GM18870 (cell line): ENCODE data around the gene SH3GL1.

Source experiments
- ATAC-seq: cut with Tn5 transposase; IDR thresholded peaks from one replicate; pipeline ENCODE4 v1.9.1; 2021; ENCODE audit warnings: moderate library complexity; ENCODE audit not compliant: unreplicated experiment

SH3GL1 gene

GRCh38 chr19:4432918-4433506 is 32.7 kb upstream of the SH3GL1 start:
- ATAC-seq, result no peak

DNA sequence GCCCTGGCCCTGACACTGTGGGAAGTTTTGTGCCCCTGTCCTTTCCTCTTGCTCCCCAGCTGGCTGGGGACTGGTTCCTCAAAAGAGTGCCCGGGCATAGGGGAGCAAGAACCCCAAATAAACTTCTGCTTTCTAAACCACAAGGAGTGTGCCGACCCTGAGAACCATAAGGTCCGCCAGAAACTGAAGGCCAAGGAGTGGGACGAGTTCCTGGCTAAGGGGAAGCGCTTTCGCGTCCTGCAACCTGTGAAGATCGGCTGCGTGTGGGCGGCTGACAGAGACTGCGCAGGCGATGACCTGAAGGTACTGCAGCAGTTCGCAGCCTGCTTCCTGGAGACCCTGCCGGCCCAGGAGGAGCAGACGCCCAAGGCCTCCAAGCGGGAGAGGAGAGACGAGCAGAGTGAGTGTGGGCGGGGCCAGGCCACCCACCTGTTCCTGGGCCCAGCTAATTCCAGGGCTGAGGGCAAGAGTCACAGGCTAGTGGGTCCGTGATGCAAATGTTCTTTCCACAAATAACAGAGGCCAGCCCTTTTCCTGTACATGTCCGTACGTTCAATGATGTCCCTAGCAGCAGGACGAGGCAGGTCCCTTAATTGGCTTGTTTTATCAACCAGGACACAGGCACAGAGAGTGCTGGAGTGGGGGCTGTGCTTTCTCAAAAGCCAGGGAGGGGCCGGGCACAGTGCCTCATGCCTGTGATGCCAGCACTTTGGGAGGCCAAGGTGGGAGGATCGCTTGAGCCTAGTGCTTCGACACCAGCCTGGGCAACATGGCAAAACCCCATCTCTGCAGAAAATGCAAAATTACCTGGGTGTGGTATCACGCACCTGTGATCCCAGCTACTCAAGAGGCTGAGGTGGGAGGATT is 31.7 kb upstream of the SH3GL1 start:
- ATAC-seq, result no peak

DNA sequence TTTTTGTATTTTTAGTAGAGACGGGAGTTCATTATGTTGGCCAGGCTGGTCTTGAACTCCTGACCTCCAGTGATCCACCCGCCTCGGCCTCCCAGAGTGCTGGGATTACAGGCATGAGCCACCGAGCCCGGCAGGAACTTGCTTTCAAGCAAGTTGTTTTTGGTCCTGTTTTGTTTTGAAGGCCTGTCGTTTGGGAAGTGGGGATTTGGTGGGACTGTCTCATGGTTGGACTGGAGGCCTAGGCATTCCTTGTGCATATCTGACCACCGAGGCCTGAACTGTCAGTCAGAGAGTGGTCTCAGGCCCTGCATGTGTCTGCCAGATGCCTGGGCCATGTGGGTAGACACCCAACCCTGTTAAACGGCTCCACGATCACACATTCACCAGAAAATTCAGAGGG is 30.9 kb upstream of the SH3GL1 start:
- no peak for ATAC-seq

- ATAC-seq, result no peak
Observed at GRCh38 chr19:4430760-4431159, 30.4 kb upstream of the SH3GL1 start.

- ATAC-seq, result no peak
Observed at GRCh38 chr19:4429771-4430171, 29.4 kb upstream of the SH3GL1 start.

GRCh38 chr19:4429256-4429655 is 28.9 kb upstream of the SH3GL1 start:
- ATAC-seq, result no peak

- no peak for ATAC-seq
Observed at GRCh38 chr19:4428326-4428975, 28.1 kb upstream of the SH3GL1 start.

GRCh38 chr19:4425537-4425936 is 25.2 kb upstream of the SH3GL1 start:
- ATAC-seq, result no peak

DNA sequence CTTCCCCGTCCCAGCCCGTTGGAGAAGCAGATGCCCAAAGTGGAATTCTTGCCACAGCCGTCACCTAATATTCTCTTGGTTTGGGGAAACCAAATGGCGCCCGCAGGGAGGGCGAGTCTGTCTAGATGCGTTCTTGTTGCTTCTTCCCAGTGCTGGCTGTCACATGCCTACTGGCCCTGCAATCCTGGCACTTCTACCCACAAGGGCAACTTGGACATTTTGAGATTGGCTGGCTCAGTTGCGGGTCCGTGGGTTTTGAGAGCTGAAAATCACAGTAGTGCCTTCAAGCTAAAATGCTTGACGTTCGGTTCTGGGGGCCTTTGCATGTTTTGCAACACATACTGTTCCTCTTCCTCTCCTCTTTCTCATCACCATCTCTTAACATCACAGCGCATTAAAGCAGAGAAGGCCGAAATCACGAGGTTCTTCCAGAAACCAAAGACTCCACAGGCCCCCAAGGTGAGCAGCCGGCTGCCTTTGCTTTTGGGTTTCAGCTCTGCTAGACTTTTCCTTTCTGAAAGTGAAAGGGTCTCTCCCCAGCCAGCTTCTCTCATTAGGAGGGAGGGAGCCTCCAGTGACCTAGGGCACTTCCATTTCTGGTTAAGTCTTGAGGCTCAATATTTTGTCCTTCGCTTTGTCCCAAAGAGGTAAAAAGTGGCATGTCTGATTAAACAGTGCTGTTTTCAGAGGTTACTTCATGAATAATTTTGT is 23.2 kb upstream of the SH3GL1 start:
- no peak for ATAC-seq

GRCh38 chr19:4416268-4416667 is 15.9 kb upstream of the SH3GL1 start:
- ATAC-seq, result no peak

DNA sequence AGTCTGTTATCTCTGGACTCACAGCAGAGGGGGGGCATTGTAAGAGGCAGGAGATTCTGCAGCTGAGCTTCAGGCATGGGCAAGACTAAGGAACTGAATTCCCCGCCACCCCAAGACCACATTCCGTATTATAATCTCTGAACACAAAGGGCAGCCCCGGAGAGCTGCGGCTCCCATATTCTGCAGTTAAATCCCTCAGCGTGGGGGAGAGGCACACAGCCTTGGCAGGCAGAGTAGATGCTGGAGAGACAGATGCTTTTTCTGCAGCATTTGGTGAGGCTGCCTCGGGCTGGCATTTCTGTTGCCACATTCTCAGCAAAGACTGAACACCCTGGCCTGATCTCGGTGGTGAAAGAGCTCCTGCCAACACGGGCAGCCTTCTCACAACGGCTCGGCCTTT is 15.0 kb upstream of the SH3GL1 start:
- no peak for ATAC-seq

DNA sequence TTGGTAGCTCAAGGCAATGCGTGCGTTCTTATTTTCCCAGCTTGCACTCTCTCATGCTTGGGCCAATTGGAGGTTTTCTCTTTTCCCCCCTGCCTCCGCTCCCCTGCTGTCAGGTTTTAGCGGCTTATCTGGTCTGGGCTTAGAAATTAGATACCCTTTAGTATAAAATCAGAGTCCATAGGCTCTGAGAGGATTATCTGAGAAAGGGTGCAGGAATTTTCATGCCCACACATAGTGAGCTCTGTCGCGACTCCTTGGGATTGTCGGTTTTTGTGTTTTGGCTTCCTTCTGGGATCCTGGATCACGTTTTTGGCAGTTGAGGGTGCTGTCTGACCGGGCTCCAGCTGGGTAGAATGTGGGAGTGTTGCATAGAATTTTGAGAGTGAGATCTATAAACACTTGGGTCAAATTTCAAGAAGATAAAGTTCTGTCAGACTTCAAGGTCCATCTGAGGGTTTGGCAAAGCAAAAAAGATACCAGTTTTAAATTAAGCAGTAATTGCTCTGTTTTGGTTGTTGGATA is 14.5 kb upstream of the SH3GL1 start:
- no peak for ATAC-seq

GRCh38 chr19:4414144-4414799 is 13.9 kb upstream of the SH3GL1 start:
- no peak for ATAC-seq

DNA sequence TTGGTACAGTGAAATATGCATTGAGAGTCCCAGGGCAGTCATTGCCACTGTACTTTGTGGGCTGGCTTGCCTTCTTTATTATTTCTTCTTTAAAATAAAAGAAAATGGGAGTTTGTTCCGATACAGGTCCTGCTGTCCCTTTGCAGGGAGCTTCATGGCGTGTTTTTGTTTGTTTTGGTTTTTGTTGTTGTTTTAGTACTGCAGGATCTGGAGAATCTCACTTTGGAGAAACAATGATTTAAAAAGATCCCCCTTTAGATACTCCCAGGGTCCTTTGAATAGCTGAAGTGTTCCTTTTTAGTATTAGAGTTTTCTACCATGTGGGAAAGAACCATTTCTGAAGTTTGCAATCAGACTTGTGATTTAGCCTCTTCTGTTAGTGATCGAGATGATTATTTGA is 13.2 kb upstream of the SH3GL1 start:
- no peak for ATAC-seq

GRCh38 chr19:4409123-4409933 is 9.0 kb upstream of the SH3GL1 start:
- no peak for ATAC-seq

- no peak for ATAC-seq
Observed at GRCh38 chr19:4406626-4407025, 6.3 kb upstream of the SH3GL1 start.

- no peak for ATAC-seq
Observed at GRCh38 chr19:4405977-4406376, 5.6 kb upstream of the SH3GL1 start.

- no peak for ATAC-seq
Observed at GRCh38 chr19:4403005-4403761, 2.8 kb upstream of the SH3GL1 start.
